Erythroblast (primary cell): ENCODE measurements around the gene CSF1R.

Experiments used
- GATA1 ChIP-seq: IDR thresholded peaks from 2 replicates; pipeline ENCODE4 v1.6.1; 2011; ENCODE audit warnings: low read depth, mild to moderate bottlenecking, control low read depth, low read length, moderate library complexity
- POLR2A ChIP-seq: IDR thresholded peaks from 2 replicates; pipeline ENCODE4 v1.6.1; 2011; ENCODE audit warnings: mild to moderate bottlenecking, low read length

DNA sequence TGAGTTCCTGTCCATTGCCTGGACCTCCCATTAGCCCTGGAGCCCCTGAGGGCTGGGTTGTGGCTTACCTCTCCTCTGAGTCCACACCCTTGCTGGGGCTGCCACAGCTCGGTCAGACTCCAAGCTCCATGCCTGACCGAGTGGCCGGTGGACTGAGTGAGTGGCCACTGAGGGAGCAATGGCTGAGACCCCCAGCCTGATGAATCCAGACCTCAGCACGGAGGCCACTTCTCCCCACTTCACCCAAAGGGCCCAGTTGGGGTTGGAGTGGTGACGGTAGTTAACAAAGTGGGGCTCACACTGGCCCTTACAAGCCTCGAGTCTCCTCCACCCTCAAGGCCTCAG, 40.5 kb upstream of the CSF1R start:
- TF ChIP-seq POLR2A (no peak), GATA1 (no peak)
